Inferior parietal cortex (tissue), 1 donor: ENCODE data around the gene DNM1L.

Experiments used
- DNase-seq: peaks from one replicate; pipeline ENCODE4 v3.0.0-alpha.2; 2016; ENCODE audit errors: extremely low spot score

DNM1L gene

DNA sequence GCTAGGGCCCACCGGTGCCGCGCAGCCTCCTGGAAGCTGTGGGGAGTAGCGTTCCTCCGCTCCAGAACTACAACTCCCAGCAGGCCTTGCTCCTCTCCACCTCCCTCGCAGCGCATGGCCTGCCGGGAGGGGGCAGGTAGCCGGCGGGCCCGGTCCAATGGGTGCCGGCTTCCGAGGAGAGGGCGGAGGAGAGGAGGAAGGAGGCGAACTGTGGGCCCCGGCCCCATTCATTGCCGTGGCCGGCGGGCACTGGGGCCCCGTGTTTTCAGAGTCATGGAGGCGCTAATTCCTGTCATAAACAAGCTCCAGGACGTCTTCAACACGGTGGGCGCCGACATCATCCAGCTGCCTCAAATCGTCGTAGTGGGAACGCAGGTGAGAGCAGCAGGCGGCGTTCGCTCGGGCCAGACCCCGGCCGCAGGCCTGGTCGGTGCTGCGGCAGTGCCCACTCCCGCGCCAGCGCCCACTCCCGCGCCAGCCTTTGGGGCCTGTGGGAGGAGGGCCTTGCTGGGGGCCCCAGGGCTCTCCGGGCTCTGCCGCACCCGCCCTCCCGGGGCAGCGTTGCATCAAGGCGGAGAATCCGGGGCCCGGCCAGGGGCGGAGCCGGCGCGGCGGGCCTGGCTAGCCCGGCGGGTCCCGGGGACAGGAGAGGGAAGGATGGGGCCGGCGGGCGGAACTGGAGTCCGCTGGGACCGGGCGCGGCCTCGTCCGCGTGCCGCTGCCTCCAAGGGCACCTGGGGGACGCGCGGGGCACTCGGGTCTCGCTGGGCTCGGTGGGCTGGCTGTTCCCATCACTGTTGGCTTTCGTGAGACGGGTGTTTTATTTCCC, at the start of gene DNM1L:
Gene DNM1L (plus strand): TSS at position 211 of the 829 bp plus-strand sequence. CDS start 63 bp downstream, at position 274.
- DNase-seq = peak; percentile 96

DNA sequence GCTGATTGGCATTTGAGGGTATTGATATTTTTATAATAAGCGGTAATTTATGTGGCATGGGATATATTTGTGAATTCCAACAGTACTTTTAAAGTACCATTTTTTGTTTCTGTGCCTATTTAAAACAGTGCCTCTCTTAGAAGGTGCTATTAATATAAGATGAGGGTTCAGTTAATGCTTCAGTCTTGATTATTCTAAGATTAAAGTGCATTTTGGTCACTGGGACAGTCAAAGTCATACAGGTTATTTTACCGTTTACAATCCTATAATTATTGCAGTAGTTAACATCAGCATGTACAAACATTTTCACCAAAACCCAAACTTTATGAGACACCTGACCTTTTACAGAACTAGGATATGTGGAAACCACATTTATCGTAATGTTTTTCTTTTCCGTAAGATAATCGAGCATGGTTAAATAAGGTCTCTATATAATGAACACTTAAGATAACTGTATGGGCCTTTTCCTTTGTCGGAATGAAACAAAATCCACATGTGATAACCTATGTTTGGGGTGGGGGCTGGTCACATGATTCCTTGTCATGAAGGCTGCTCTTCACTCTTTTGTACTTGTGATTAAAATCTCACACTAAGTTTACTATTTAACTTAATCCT, 37.7 kb upstream of the DNM1L start:
- no peak for DNase-seq

GRCh38 chr12:32644431-32644830, 34.7 kb upstream of the DNM1L start:
- DNase-seq = no peak

GRCh38 chr12:32647275-32647674, 31.8 kb upstream of the DNM1L start:
- DNase-seq = no peak

DNA sequence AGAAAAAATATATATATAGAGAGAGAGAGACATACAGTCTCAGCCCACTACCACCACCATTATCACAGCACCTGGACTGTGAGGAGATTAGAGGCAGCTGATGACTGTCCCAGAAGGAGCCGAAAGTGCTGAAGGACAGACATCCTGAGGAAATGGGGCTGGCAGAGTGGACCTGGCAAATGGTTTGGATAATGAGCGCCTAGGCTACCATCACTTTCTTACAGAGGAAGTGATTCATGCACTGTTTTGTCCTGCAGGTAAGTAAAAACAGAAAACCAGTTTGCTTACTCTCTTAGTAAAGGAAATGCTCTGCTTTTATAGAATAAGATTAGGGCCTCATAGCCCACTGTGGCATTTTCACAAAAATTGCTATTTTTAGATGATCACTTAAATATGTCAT, 28.6 kb upstream of the DNM1L start:
- no peak for DNase-seq

GRCh38 chr12:32651151-32651955, 27.7 kb upstream of the DNM1L start:
- DNase-seq = no peak

- no peak for DNase-seq
These were observed 27.2 kb upstream of the DNM1L start for GRCh38 chr12:32651956-32652210.

DNA sequence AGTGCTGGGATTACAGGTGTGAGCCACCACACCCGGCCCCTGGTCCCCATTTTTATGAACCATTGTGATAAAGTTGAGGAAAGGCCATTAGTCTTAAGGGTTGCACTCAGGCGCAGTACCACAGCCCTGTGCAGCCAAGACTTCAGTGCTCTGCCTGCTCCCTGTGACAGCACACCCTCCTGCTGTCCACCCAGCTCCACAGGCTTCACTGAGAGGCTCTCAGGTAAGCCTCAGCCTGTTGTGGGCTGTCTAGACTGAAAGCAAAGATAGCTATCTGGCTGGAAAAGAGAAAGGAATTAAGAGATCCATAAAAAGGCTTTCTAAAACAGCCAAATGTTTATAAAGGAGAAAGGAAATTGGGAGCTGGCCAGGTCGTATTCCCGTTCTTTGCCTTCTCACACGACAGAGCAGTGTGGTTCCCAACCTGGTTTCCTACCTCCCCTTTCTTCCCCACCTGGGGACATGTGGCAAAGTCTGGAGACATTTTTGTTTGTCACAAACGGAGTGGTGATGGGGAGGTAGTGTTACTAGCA, 19.1 kb upstream of the DNM1L start:
- DNase-seq = no peak

DNA sequence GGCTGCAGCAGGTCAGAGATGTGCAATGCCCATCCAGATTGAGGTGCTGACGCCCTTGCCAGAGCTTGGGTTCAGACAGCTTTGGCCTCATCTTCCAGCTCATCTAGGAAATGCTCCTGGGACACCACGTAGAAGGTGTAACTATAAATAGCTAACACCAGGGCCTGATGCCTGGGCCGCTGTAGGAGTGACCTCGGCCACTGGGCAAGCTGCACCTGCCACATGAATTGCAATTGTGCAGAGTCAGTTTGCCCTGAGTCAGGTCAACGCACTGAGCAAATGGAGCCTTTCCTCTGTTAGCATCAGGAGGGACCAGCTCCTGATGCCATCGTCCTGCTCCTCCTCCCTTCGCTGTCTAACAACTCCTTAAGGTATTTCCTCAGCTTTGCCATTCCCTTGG, 17.4 kb upstream of the DNM1L start:
- DNase-seq = no peak

DNA sequence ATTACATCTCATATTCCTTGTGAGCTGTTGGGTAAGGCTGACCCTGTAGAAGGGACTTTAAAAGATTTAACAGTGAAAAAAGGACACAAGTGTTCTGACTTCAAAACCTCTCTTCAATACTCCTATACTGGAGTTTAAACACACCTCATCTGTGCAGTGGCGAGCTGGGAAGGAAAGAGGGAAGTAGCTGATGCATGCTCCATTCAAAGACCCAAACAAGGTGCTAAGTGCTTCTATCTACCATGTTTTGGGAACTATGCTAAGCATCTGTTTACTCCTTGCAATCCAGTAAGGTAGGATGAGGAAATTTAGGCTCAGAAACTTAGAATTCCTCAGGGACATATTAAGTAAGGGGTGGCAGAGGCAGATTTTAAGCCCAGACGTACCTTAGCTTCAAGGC, 16.4 kb upstream of the DNM1L start:
- no peak for DNase-seq

- no peak for DNase-seq
These were observed 13.1 kb upstream of the DNM1L start for GRCh38 chr12:32666018-32666417.

DNA sequence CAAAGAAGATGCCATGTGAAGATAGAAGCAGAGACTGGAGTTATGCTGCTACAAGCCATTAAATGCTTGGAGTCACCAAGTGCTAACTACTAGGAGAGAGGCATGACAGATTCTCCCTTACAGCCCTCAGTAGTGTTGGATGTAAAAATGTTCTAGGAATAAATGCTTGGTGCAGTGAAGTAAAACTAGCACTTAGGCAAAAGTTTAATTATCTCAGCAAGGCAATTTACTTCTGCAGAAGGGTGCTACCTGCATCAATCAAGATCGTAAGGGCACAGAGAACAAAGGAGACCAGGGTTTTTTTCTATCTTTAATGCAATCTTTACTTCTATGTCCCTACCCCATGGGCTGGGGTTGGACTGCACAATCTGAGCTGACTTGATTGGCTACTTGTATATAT, 9.5 kb upstream of the DNM1L start:
- DNase-seq = no peak

- DNase-seq = peak; percentile 76
These were observed 6.9 kb upstream of the DNM1L start for GRCh38 chr12:32671930-32672780.

DNA sequence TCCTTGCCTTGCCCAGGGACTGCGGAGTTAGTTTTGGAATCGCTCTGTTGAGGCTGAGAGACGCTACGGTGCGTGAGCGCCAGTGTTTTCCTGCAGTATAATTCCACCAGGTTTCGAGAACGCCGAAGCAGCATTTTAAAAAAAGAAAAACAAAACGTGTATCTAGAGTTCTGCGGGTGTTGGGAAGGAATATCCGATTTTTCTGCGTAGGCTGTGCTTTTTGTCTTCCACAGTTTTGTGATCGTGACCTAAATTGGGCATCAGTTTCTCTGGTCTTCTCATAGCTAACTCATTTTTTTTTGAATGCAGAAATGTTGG, 778 bp downstream of the DNM1L start:
- DNase-seq = peak; percentile 33

- DNase-seq = no peak
These were observed 1.7 kb downstream of the DNM1L start for GRCh38 chr12:32680787-32681186.

DNA sequence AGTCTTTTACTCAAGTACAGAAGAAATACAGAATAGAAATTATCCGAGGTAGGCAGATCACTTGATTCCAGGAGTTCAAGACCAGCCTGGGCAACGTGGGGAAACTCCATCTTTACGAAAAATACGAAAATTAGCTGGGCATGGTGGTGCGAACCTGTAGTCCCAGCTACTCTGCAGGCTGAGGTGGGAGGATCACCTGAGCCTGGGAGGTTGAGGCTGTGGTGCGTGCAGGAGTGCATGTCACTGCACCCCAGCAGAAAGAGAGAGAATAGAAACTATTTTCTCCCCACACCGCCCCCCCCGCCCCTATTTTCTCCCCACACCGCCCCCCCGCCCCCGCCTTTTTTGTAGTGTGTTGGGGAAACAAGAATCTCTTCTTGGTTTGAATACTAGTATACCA, 2.2 kb downstream of the DNM1L start:
- no peak for DNase-seq

GRCh38 chr12:32686340-32686739, 7.2 kb downstream of the DNM1L start:
- DNase-seq = no peak

DNA sequence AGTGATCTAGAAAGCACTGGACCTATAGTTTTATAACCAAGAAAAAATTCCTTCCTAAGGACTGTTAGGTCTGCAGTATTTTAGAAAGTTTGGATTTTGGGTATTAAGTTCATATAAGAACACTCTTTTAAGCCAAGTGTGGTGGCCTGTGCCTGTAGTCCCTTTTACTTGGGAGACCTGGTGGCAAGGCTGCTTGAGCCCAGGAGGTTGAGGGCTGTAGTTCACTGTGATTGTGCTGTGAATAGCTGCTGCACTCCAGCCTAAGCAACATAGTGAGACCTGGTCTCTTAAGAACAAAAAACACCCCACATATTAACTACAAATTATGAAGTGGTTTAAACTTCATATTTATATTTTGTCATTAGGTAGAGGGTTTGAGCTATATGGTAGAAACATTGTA, 9.7 kb downstream of the DNM1L start:
- no peak for DNase-seq

- no peak for DNase-seq
These were observed 11.8 kb downstream of the DNM1L start for GRCh38 chr12:32690927-32691326.

DNA sequence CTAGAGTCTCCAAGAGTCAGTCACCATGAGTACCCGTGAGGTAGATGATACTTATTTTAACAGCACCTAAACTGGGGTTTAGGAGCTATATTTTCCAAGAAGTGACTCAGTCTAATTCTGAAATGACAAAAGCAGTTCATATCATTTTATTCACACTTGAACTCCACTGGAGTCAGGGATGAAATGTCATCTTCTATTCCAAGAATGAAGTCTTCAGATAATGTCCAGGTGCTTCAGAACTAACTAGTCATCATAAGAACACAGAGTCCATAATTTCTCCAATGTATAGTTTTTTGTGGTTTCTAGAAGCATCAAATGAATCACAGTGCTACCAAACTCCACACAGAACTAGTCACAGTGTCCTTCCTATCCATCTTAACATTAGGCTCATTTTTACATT, 13.3 kb downstream of the DNM1L start:
- no peak for DNase-seq

GRCh38 chr12:32693036-32693435, 13.9 kb downstream of the DNM1L start:
- no peak for DNase-seq

- no peak for DNase-seq
These were observed 16.7 kb downstream of the DNM1L start for GRCh38 chr12:32695787-32696186.
